Natural killer cell treated with Interleukin-12 subunit alpha and Interleukin-12 subunit beta and Interleukin-15 and Interleukin-18, amount 100 ng/mL, for 72 hours (primary cell): ENCODE data around the gene CACNB4. TPM values are rescaled to one million over a fixed set of nuclear protein-coding genes. Genes with fewer than 3 reads are reported as not detected.
"Not testable (repeated sequence)": the region's sequence is repeated elsewhere in the genome, so short reads cannot be mapped to it uniquely, and the experiment has no call there.

Experiments used
- ATAC-seq, 2 donors: fragments of 150-1000 bp; cut with Tn5 transposase in 1 of 2; sonication (Bioruptor Pico), chemical (Tn5 transposase) in 1 of 2; 2 replicates each; pipeline ENCODE4 v1.10.0; 2021
- DNase-seq: peaks from one replicate; pipeline ENCODE4 v3.0.0; 2022; ENCODE audit warnings: low spot score
- H3K27ac Mint-ChIP-seq, 2 donors: 1 replicate in 1 of 2; 2 replicates in 1 of 2; pipeline ENCODE4 v1.8.0; 2022; ENCODE audit warnings: mixed read lengths in 2 of 2, mild to moderate bottlenecking in 1 of 2, moderate library complexity in 1 of 2
- H3K27me3 Mint-ChIP-seq, 2 donors: 1 replicate in 1 of 2; 2 replicates in 1 of 2; pipeline ENCODE4 v1.8.0; 2022; ENCODE audit warnings: mixed read lengths in 2 of 2
- H3K36me3 Mint-ChIP-seq: one replicate; pipeline ENCODE4 v1.8.0; 2022; ENCODE audit warnings: mixed read lengths
- H3K4me1 Mint-ChIP-seq, 2 donors: 1 replicate in 1 of 2; 2 replicates in 1 of 2; pipeline ENCODE4 v1.8.0; 2022; ENCODE audit warnings: low read depth in 2 of 2, mixed read lengths in 2 of 2, mild to moderate bottlenecking in 1 of 2
- H3K4me3 Mint-ChIP-seq: one replicate; pipeline ENCODE4 v1.8.0; 2022; ENCODE audit warnings: mixed read lengths
- H3K9me3 Mint-ChIP-seq: 2 replicates; pipeline ENCODE4 v1.8.0; 2022; ENCODE audit warnings: mixed read lengths
- total RNA-seq, 2 donors: library from RNA; stranded (reverse); gene quantifications; one replicate each; pipeline ENCODE4 v1.2.3, GENCODE V29; 2022

Gene CACNB4
- total RNA-seq, 2 donors from 2014 or later: 0.40 to 0.64 TPM

- peaks cover 22 to 29% of the 10 kb centered on the region in 2 donors for H3K4me1 Mint-ChIP-seq
- no peak overlapping the region for H3K4me3 Mint-ChIP-seq
- peaks cover 5% of the 10 kb centered on the region for H3K36me3 Mint-ChIP-seq
- no peaks in the 10 kb centered on the region for H3K27me3 Mint-ChIP-seq
- no peak overlapping the region for H3K27ac Mint-ChIP-seq
- no peak for DNase-seq
- no peak for ATAC-seq
- H3K9me3 Mint-ChIP-seq: no peaks in the 10 kb centered on the region
These were observed 282.9 kb downstream of the CACNB4 start for GRCh38 chr2:151815821-151816489.

GRCh38 chr2:151810489-151810888 lies 288.4 kb downstream of the CACNB4 start:
- Mint-ChIP-seq H3K4me3 (no peak overlapping the region), H3K27me3 (no peaks in the 10 kb centered on the region), H3K36me3 (peaks cover 10% of the 10 kb centered on the region), H3K4me1 (peaks cover 6 to 9% of the 10 kb centered on the region in 2 donors), H3K27ac (peak overlapping the region in 1 of 2 donors; percentile 12), H3K9me3 (no peaks in the 10 kb centered on the region)
- no peak for DNase-seq
- no peak for ATAC-seq

- no peaks in the 10 kb centered on the region for H3K9me3 Mint-ChIP-seq
- DNase-seq (no peak), ATAC-seq (no peak)
- H3K36me3 Mint-ChIP-seq: peaks cover 5% of the 10 kb centered on the region
- H3K27ac Mint-ChIP-seq: no peak overlapping the region
- peaks cover 2 to 5% of the 10 kb centered on the region in 2 donors for H3K4me1 Mint-ChIP-seq
- H3K27me3 Mint-ChIP-seq: no peaks in the 10 kb centered on the region
- H3K4me3 Mint-ChIP-seq: no peak overlapping the region
These were observed 289.8 kb downstream of the CACNB4 start for GRCh38 chr2:151809073-151809383.

GRCh38 chr2:151808258-151809072 lies 290.4 kb downstream of the CACNB4 start:
- H3K9me3 Mint-ChIP-seq: no peaks in the 10 kb centered on the region
- ATAC-seq: no peak
- H3K4me1 Mint-ChIP-seq: peaks cover 2 to 5% of the 10 kb centered on the region in 2 donors
- H3K27me3 Mint-ChIP-seq: no peaks in the 10 kb centered on the region
- no peak for DNase-seq
- peaks cover 5% of the 10 kb centered on the region for H3K36me3 Mint-ChIP-seq
- H3K27ac Mint-ChIP-seq: no peak overlapping the region
- no peak overlapping the region for H3K4me3 Mint-ChIP-seq

- DNase-seq (no peak), ATAC-seq (peak in 1 of 2 donors; percentile 54)
- peaks cover 10% of the 10 kb centered on the region for H3K36me3 Mint-ChIP-seq
- H3K4me1 Mint-ChIP-seq: peaks cover 0 to 5% of the 10 kb centered on the region in 2 donors
- H3K4me3 Mint-ChIP-seq: no peak overlapping the region
- H3K9me3 Mint-ChIP-seq: no peaks in the 10 kb centered on the region
- no peak overlapping the region for H3K27ac Mint-ChIP-seq
- no peaks in the 10 kb centered on the region for H3K27me3 Mint-ChIP-seq
These were observed 292.9 kb downstream of the CACNB4 start for GRCh38 chr2:151805961-151806360.

- H3K36me3 Mint-ChIP-seq: peaks cover 7% of the 10 kb centered on the region
- H3K4me1 Mint-ChIP-seq: peaks cover 0 to 2% of the 10 kb centered on the region in 2 donors
- H3K27me3 Mint-ChIP-seq: no peaks in the 10 kb centered on the region
- DNase-seq: no peak
- H3K27ac Mint-ChIP-seq: no peak overlapping the region
- H3K4me3 Mint-ChIP-seq: no peak overlapping the region
- H3K9me3 Mint-ChIP-seq: no peaks in the 10 kb centered on the region
- no peak for ATAC-seq
These were observed 293.5 kb downstream of the CACNB4 start for GRCh38 chr2:151805343-151805742.

GRCh38 chr2:151803811-151804210 lies 295.0 kb downstream of the CACNB4 start:
- ATAC-seq (no peak), DNase-seq (no peak)
- no peaks in the 10 kb centered on the region for H3K9me3 Mint-ChIP-seq
- no peaks in the 10 kb centered on the region for H3K4me1 Mint-ChIP-seq
- no peak overlapping the region for H3K4me3 Mint-ChIP-seq
- peaks cover 5% of the 10 kb centered on the region for H3K36me3 Mint-ChIP-seq
- no peak overlapping the region for H3K27ac Mint-ChIP-seq
- no peaks in the 10 kb centered on the region for H3K27me3 Mint-ChIP-seq

GRCh38 chr2:151802315-151802714 lies 296.5 kb downstream of the CACNB4 start:
- no peak overlapping the region for H3K4me3 Mint-ChIP-seq
- no peaks in the 10 kb centered on the region for H3K9me3 Mint-ChIP-seq
- H3K27ac Mint-ChIP-seq: no peak overlapping the region
- DNase-seq (no peak), ATAC-seq (no peak)
- peaks cover 5% of the 10 kb centered on the region for H3K36me3 Mint-ChIP-seq
- H3K27me3 Mint-ChIP-seq: no peaks in the 10 kb centered on the region
- no peaks in the 10 kb centered on the region for H3K4me1 Mint-ChIP-seq

- H3K27me3 Mint-ChIP-seq: no peaks in the 10 kb centered on the region
- peaks cover 5% of the 10 kb centered on the region for H3K36me3 Mint-ChIP-seq
These were observed 299.0 kb downstream of the CACNB4 start for GRCh38 chr2:151799886-151800292.

GRCh38 chr2:151796774-151797173 lies 302.1 kb downstream of the CACNB4 start:
- no peak for DNase-seq
- Mint-ChIP-seq H3K36me3 (no peaks in the 10 kb centered on the region), H3K4me1 (peaks cover 0 to 6% of the 10 kb centered on the region in 2 donors), H3K4me3 (no peak overlapping the region), H3K27me3 (no peaks in the 10 kb centered on the region), H3K9me3 (no peaks in the 10 kb centered on the region), H3K27ac (peak overlapping the region in 1 of 2 donors; percentile 67)
- no peak for ATAC-seq

More at GRCh38 chr2:151799886-151800292, 299.0 kb downstream of the CACNB4 start:
- no peak overlapping the region for H3K27ac Mint-ChIP-seq
- no peak for DNase-seq
- H3K4me3 Mint-ChIP-seq: no peak overlapping the region
- H3K4me1 Mint-ChIP-seq: peaks cover 0 to 4% of the 10 kb centered on the region in 2 donors
- no peak for ATAC-seq
- H3K9me3 Mint-ChIP-seq: no peaks in the 10 kb centered on the region

- H3K9me3 Mint-ChIP-seq: no peaks in the 10 kb centered on the region
- H3K4me1 Mint-ChIP-seq: peaks cover 4 to 10% of the 10 kb centered on the region in 2 donors
- ATAC-seq (no peak), DNase-seq (no peak)
- H3K4me3 Mint-ChIP-seq: no peak overlapping the region
- H3K27me3 Mint-ChIP-seq: no peaks in the 10 kb centered on the region
- no peak overlapping the region for H3K27ac Mint-ChIP-seq
- H3K36me3 Mint-ChIP-seq: peaks cover 8% of the 10 kb centered on the region
These were observed 303.1 kb downstream of the CACNB4 start for GRCh38 chr2:151795646-151796240.

GRCh38 chr2:151794422-151794821 lies 304.4 kb downstream of the CACNB4 start:
- H3K36me3 Mint-ChIP-seq, H3K4me3 Mint-ChIP-seq: not testable (repeated sequence)

GRCh38 chr2:151793123-151793522 lies 305.7 kb downstream of the CACNB4 start:
- H3K9me3 Mint-ChIP-seq: no peaks in the 10 kb centered on the region
- ATAC-seq: no peak
- H3K4me3 Mint-ChIP-seq: no peak overlapping the region
- peaks cover 9 to 13% of the 10 kb centered on the region in 2 donors for H3K4me1 Mint-ChIP-seq
- no peak for DNase-seq
- H3K27ac Mint-ChIP-seq: no peak overlapping the region
- peaks cover 8% of the 10 kb centered on the region for H3K36me3 Mint-ChIP-seq
- no peaks in the 10 kb centered on the region for H3K27me3 Mint-ChIP-seq

More at GRCh38 chr2:151794422-151794821, 304.4 kb downstream of the CACNB4 start:
- not testable (repeated sequence) for ATAC-seq, H3K27ac Mint-ChIP-seq, H3K9me3 Mint-ChIP-seq, H3K27me3 Mint-ChIP-seq, DNase-seq
- H3K4me1 Mint-ChIP-seq: peaks cover 9 to 13% of the 10 kb centered on the region in 2 donors

GRCh38 chr2:151792589-151792988 lies 306.3 kb downstream of the CACNB4 start:
- Mint-ChIP-seq H3K4me3 (no peak overlapping the region), H3K27ac (no peak overlapping the region), H3K4me1 (peaks cover 9 to 13% of the 10 kb centered on the region in 2 donors), H3K27me3 (no peaks in the 10 kb centered on the region), H3K9me3 (no peaks in the 10 kb centered on the region), H3K36me3 (peaks cover 8% of the 10 kb centered on the region)
- DNase-seq (no peak), ATAC-seq (no peak)
